Measurements from ENCODE around the gene STK32C.

GRCh38 chr10:132306864-132307751 is 642 bp downstream of the STK32C start:
- no peak for TF ChIP-seq CTCF (IDR thresholded peaks at IDR 0.05)
- TF ChIP-seq POLR2A (IDR thresholded peaks at IDR 0.05) = no peak
